Erythroblast (primary cell): ENCODE measurements around the gene WDCP.

ENCODE experiments used
- GATA1 ChIP-seq: IDR thresholded peaks from 2 replicates; pipeline ENCODE4 v1.6.1; 2011; ENCODE audit warnings: low read depth, mild to moderate bottlenecking, control low read depth, low read length, moderate library complexity
- POLR2A ChIP-seq: IDR thresholded peaks from 2 replicates; pipeline ENCODE4 v1.6.1; 2011; ENCODE audit warnings: mild to moderate bottlenecking, low read length

GRCh38 chr2:24077879-24078278 is 30.7 kb upstream of the WDCP start:
- TF ChIP-seq POLR2A (no peak), GATA1 (no peak)
